ENCODE data around the gene USP53.
"Not testable (repeated sequence)": the region's sequence is repeated elsewhere in the genome, so short reads cannot be mapped to it uniquely, and the experiment has no call there.

USP53 gene

GRCh38 chr4:119279945-119280344, 67.4 kb downstream of the USP53 start:
- DNase-seq: not testable (repeated sequence)

- no peak for DNase-seq
Observed at GRCh38 chr4:119281393-119281792, 68.9 kb downstream of the USP53 start.

DNA sequence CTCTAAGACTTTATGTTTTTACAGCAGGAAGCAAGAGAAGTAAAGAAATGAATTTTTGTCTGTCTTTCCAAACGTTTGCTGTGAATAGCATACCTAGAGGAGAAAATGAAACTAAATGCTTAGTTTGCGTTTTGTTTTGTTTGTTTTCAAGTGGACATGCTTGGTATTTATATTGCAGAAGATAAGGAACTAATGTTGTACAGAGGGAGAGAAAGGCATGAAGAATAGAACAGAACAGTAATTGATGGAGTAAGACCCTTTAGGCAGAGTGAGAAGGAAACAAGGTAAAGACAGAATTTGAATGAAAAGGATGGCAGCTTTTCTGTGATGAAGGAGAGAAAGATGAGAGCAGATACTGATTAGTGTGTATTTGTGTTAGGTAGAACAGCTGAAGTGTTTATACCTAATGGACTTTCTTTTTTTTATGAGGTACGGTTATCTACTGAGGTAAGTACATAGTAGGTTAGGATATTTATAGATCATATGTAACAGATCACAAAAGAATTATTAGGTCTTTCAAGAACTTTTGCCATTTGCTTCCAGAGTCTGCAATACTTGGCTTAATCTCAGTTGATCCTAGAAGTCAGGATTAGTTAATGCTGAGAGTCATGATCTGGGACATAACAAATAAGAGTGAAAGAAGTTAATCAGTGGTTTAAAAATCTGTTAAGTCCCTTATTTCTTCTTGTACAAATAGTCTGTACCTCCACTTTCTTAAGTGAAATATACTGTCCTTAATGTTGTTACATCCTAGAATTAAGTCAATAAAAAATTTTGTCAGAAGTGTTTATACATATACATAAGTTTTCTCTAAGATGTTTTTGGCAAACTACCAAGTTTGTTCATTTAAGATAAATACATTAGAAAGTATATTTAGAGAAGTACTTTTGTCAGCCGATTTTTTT, 72.6 kb downstream of the USP53 start:
- no peak for DNase-seq

GRCh38 chr4:119286377-119287002, 74.0 kb downstream of the USP53 start:
- peak; percentile 25 for DNase-seq

DNA sequence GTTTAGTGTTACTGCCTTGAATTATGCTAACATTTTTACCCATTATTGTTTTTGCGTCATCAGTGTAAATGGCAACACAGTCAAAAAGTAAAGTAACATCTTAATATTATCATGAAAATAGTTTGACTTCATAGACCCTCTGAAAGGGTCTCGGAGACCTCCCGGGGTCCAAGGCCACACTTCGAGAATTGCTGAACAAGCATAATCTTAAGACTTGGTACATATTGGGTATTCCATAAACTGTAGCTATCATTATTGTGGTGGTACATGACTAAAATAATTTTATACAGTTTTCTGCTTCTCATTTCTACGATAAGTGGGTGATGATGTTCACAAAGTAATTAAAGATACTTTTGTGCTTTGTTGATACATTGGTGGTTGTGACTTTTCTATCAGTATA, 76.8 kb downstream of the USP53 start:
- DNase-seq: no peak

DNA sequence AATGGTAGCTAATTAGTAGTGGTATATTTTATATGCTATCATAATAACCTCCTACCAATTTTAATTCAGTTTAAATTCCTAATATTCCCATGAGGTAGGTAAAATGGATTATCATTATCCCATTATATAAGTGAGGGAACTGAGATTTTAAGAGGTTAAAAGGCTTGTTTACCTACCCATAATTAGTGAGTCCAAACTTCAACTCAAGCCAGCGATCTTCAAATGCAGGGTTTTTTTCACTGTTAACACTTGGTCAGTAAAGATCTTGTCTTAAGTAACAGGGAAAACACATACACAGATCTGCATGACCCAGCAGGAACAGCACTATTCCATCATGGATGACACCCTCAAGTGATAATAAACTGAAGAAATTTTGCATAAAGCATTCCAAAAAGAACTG, 78.1 kb downstream of the USP53 start:
- DNase-seq: no peak

DNA sequence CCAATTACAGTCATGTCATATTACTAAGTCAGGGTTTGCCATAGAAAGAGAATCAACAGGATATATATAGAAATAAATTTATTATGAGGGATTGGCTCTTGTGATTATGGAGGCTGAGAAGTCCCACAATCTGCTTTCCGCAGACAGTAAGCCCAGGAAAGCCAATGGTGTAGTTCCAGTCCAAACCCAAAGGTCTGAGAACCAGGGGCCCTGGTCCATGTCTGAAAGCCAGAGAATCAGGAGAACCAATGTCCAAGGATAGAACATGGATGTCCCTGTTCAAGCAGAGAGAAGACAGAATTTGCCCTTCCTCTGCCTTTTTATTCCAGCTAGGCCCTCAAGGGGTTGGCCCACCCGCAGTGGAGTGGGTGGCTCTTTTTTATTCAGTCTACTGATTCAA, 83.8 kb downstream of the USP53 start:
- no peak for DNase-seq

- DNase-seq: no peak
Observed at GRCh38 chr4:119297795-119298194, 85.3 kb downstream of the USP53 start.

DNA sequence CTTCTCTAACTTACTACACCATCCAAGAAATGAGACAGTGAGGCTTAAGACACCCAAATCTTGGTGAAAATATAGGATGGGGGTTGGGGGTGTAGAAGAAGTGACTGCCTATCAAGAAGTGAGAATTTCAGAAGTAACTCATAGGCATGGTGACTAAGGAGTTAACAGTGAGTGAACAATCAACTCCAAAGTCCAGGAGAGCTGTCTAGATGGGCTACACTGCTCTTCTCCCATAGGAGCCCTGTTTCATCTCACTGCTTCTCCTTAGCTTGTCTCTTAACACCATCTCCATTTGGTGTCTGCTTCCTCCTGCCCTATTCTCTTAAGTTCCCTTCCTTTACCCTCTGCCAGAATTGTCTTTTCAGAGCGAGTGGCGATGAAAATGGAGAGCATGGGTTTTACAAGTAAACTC, 86.8 kb downstream of the USP53 start:
- no peak for DNase-seq

- DNase-seq: peak; percentile 4
Observed at GRCh38 chr4:119299741-119300100, 87.2 kb downstream of the USP53 start.

DNA sequence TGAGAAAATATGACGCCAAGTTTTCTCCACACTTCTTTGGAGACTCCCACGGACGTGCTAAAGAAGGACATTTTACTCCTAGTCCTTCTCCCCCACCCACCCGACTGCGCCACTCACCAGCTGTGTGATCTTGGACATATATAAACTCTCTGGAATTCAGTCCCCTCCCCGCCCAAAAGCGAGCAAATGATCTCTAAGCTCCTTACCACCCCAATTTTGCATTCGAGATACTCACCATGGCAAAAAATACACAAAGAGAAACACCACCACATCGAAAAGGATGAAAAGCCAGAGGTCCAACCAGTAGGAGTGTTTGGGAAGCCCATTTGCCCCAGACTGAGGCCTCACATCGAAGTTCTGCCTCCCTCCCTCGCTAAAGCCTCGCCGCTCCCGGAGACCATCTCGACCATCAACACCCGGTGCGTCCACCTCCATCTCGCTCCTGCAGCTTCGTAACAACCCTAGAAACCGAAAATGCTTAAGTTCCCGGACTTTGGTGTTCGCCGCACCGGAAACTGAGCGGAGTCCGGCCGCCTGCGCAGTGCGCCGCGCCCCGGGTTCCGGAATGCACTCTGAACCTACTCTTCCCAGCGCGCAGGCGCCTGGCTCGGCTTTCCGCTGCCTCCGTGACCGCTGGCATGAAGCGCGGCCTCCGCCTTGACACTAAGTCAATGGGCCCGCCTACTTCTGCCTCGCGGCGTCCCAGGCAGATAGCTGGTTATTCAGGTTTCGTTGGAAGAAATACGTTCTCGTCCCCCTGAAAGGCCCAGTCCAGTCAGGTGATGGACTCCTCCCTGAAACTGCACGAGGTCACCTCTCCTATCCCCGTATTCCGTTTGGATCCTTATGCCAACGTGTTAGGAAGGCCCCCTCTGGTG, 87.8 kb downstream of the USP53 start:
- peak; percentile 90 for DNase-seq

GRCh38 chr4:119302073-119302832, 89.7 kb downstream of the USP53 start:
- DNase-seq: no peak

- DNase-seq: no peak
Observed at GRCh38 chr4:119303587-119304305, 91.2 kb downstream of the USP53 start.

DNA sequence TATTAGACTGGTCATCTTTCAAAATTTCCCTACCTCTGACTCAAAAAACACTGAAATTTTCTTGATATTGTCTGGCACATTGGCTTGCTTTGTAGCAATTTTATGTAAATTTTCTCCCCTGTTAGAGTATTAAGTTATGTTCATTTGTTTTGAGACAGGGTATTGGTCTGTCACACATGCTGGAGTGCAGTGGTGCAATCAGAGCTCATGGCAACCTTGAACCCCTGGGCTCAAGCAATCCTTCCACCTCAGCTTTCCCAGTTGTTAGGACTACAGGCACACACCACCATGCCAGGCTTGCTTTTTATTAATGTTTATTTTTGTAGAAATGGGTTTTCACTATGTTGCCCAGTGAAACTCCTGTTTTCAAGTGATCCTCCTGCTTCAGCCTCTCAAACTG, 91.9 kb downstream of the USP53 start:
- no peak for DNase-seq

DNA sequence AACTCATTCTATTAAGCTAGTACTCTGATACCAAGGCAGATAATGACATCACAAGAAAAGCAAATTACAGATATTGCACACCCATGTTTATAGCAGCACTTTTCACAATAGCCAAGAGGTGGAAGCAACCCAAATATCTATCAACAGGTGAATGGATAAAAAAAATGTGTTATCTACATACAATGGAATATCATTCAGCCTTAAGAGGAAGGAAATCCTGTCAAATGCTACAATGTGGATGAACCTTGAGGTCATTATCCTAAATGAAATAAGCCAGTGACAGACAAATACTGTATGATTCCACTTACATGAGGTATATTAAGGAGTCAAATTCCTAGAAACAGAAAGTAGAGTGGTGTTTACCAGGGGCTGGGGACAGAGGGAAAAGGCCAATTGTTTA, 95.1 kb downstream of the USP53 start:
- no peak for DNase-seq

- no peak for DNase-seq
Observed at GRCh38 chr4:119310826-119311225, 98.3 kb downstream of the USP53 start.

GRCh38 chr4:119313237-119313636, 100.7 kb downstream of the USP53 start:
- no peak for DNase-seq

GRCh38 chr4:119314356-119314755, 101.8 kb downstream of the USP53 start:
- DNase-seq: peak; percentile 39

DNA sequence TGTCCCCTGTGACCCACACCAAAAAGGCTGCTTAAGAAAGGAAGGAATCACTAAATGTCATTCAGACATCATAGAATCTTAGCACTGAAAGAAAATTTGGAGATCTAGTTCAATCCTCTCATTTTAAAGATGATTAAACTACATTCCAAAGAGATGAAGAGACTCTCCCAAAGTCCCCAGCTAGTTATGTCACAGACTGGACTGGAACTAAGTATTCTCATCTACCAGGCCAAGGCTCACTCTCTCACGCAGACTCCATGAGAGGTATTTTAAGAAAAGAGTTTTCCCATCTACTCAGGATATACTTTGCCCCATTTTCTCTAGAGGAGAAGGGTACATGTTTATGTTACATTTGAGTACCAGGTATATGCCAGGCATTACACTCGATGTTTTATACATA, 102.5 kb downstream of the USP53 start:
- no peak for DNase-seq

GRCh38 chr4:119317990-119318389, 105.5 kb downstream of the USP53 start:
- no peak for DNase-seq

DNA sequence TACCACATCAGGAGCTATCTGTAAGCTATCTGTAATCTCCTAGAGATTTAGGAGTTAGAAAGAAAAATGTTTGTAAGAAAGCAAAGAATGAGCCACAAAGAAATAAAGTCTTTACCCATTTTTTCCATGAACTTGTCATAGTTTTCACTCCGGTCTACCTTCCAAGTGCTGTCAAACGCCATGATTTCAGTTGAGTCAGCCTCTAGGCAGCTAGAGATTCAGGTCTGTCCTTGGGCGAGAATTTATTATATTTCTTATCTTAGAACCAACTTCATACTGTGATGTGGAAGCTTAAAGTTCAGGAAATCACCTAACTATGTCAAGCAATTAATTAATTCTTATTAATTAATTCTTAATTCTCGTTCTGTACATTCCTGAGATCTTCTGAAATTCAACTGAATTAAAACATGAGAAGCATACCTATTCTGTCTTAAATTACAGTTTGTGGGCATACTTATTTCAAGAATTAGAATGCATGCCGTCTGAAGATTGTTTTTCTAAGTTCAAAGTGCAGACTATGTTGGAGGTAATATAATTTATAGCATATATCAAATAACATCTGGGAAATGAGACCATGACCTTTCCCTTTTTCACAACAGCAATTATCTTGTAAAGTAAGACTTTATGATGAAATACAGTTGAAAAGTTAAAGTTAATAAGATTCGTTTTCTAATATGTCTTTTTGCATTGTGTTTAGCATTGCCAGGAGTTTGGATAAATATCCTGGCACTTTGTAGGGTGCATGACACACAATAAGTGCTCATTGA, 109.6 kb downstream of the USP53 start, which contains the start of gene FABP2:
Gene FABP2, minus strand, starts transcription at position 218 of the 767 bp plus-strand sequence. Its CDS starts 36 bp downstream, at position 182.
- no peak for DNase-seq

Data from RPMI8226 (cell line).